Measurements from ENCODE around the gene CBX3. TPM values are rescaled to one million over a fixed set of nuclear protein-coding genes. Genes with fewer than 3 reads are reported as not detected.
A peak's percentile ranks its signal among the peaks of the same experiment; 100 is the strongest.

Gene CBX3
- total and polyA plus RNA-seq, 2 of the 13 experiments (the other 11 are each of a cell fraction or from before 2014, with no cell fraction given), result 53.9 to 249 TPM

DNA sequence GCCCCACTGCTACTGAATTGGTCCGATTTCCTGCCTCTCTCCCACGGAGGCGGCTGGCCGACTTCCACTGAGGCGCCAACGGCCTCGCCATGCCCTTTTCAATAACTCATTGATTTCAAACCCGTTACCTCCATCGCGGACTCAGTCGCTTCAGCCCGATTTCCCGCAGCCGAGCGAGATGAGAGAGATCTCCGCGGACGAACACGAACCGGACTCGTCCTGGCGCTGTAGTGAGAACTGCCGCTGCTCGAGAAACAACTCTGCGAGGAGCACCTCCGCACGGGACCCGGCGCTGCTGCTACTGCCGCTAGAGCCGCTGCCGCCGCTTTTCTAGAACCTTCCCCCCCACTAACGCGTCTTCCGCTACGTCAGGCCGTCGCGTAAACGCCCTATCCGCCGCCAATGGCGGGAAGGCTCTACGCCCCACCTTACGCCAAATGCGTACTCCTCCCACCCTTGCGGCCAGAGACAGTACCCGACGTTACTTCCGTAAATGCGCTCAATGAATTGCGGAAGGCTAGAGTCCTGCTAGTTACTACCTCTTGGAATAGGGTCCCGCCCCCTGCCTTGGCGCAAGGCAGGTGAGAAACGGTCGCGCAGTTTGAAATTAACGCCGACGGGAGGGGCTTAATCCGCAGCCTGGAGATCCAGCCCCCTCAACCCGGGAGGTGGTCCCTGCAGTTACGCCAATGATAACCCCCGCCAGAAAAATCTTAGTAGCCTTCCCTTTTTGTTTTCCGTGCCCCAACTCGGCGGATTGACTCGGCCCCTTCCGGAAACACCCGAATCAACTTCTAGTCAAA lies 900 bp upstream of the CBX3 start, which contains the start of gene HNRNPA2B1 (continued):
- TF ChIP-seq, protein P1, sequence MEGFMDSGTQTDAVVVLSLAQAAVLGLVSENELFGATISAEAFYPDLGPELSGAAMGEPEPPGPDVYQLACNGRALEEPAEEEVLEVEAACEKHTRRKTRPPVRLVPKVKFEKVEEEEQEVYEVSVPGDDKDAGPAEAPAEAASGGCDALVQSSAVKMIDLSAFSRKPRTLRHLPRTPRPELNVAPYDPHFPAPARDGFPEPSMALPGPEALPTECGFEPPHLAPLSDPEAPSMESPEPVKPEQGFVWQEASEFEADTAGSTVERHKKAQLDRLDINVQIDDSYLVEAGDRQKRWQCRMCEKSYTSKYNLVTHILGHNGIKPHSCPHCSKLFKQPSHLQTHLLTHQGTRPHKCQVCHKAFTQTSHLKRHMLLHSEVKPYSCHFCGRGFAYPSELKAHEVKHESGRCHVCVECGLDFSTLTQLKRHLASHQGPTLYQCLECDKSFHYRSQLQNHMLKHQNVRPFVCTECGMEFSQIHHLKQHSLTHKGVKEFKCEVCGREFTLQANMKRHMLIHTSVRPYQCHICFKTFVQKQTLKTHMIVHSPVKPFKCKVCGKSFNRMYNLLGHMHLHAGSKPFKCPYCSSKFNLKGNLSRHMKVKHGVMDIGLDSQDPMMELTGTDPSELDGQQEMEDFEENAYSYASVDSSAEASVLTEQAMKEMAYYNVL (CRISPR knock-in tag; IDR thresholded peaks at IDR 0.05; ENCODE audit: borderline replicate concordance), result 0 out of 2 replicates have a peak, but pooled peaks have one; percentile 54
- TF ChIP-seq MED13 (CRISPR knock-in tag; IDR thresholded peaks at IDR 0.05) (peak; percentile 67; the same call in 1 of the 2 replicates), MAZ (IDR thresholded peaks at IDR 0.05; ENCODE audit: borderline replicate concordance, low read depth, low read length) (0 out of 2 replicates have a peak, but pooled peaks have one; percentile 15), MAZ (CRISPR knock-in tag; IDR thresholded peaks at IDR 0.05; ENCODE audit: low read depth) (peak; percentile 76), NR2F2 (IDR thresholded peaks at IDR 0.05; ENCODE audit: borderline replicate concordance, low read depth) (no peak), TMF1 (CRISPR knock-in tag; IDR thresholded peaks at IDR 0.05; ENCODE audit: low read depth) (peak; percentile 81), ZNF256 (CRISPR knock-in tag; conservative IDR thresholded peaks at IDR 0.05) (peak; percentile 90; the same call in 1 of the 2 replicates), TBL1XR1 (IDR thresholded peaks at IDR 0.05; ENCODE audit: borderline replicate concordance, low read length, partially characterized antibody) (peak; percentile 66), BRCA1 (CRISPR knock-in tag; IDR thresholded peaks at IDR 0.05) (no peak), HOXD1 (CRISPR knock-in tag; IDR thresholded peaks at IDR 0.05) (peak; percentile 69; the same call in 1 of the 2 replicates), SMAD1 (CRISPR knock-in tag; IDR thresholded peaks at IDR 0.05; ENCODE audit: borderline replicate concordance, low read depth) (peak; percentile 40; the same call in 1 of the 2 replicates), DMAP1 (CRISPR knock-in tag; IDR thresholded peaks at IDR 0.05) (0 out of 2 replicates have a peak, but pooled peaks have one; percentile 49), ZFP36L2 (CRISPR knock-in tag; IDR thresholded peaks at IDR 0.05) (0 out of 2 replicates have a peak, but pooled peaks have one; percentile 39)
- TF ChIP-seq, protein P2, sequence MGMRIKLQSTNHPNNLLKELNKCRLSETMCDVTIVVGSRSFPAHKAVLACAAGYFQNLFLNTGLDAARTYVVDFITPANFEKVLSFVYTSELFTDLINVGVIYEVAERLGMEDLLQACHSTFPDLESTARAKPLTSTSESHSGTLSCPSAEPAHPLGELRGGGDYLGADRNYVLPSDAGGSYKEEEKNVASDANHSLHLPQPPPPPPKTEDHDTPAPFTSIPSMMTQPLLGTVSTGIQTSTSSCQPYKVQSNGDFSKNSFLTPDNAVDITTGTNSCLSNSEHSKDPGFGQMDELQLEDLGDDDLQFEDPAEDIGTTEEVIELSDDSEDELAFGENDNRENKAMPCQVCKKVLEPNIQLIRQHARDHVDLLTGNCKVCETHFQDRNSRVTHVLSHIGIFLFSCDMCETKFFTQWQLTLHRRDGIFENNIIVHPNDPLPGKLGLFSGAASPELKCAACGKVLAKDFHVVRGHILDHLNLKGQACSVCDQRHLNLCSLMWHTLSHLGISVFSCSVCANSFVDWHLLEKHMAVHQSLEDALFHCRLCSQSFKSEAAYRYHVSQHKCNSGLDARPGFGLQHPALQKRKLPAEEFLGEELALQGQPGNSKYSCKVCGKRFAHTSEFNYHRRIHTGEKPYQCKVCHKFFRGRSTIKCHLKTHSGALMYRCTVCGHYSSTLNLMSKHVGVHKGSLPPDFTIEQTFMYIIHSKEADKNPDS (CRISPR knock-in tag; IDR thresholded peaks at IDR 0.05), result no peak
- TF ChIP-seq, protein P3, sequence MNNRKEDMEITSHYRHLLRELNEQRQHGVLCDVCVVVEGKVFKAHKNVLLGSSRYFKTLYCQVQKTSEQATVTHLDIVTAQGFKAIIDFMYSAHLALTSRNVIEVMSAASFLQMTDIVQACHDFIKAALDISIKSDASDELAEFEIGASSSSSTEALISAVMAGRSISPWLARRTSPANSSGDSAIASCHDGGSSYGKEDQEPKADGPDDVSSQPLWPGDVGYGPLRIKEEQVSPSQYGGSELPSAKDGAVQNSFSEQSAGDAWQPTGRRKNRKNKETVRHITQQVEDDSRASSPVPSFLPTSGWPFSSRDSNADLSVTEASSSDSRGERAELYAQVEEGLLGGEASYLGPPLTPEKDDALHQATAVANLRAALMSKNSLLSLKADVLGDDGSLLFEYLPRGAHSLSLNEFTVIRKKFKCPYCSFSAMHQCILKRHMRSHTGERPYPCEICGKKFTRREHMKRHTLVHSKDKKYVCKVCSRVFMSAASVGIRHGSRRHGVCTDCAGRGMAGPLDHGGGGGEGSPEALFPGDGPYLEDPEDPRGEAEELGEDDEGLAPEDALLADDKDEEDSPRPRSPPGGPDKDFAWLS (CRISPR knock-in tag; IDR thresholded peaks at IDR 0.05; ENCODE audit: borderline replicate concordance), result no peak
- TF ChIP-seq, protein P4, sequence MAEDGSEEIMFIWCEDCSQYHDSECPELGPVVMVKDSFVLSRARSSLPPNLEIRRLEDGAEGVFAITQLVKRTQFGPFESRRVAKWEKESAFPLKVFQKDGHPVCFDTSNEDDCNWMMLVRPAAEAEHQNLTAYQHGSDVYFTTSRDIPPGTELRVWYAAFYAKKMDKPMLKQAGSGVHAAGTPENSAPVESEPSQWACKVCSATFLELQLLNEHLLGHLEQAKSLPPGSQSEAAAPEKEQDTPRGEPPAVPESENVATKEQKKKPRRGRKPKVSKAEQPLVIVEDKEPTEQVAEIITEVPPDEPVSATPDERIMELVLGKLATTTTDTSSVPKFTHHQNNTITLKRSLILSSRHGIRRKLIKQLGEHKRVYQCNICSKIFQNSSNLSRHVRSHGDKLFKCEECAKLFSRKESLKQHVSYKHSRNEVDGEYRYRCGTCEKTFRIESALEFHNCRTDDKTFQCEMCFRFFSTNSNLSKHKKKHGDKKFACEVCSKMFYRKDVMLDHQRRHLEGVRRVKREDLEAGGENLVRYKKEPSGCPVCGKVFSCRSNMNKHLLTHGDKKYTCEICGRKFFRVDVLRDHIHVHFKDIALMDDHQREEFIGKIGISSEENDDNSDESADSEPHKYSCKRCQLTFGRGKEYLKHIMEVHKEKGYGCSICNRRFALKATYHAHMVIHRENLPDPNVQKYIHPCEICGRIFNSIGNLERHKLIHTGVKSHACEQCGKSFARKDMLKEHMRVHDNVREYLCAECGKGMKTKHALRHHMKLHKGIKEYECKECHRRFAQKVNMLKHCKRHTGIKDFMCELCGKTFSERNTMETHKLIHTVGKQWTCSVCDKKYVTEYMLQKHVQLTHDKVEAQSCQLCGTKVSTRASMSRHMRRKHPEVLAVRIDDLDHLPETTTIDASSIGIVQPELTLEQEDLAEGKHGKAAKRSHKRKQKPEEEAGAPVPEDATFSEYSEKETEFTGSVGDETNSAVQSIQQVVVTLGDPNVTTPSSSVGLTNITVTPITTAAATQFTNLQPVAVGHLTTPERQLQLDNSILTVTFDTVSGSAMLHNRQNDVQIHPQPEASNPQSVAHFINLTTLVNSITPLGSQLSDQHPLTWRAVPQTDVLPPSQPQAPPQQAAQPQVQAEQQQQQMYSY (CRISPR knock-in tag; IDR thresholded peaks at IDR 0.05), result peak; percentile 48
- TF ChIP-seq, protein P5, sequence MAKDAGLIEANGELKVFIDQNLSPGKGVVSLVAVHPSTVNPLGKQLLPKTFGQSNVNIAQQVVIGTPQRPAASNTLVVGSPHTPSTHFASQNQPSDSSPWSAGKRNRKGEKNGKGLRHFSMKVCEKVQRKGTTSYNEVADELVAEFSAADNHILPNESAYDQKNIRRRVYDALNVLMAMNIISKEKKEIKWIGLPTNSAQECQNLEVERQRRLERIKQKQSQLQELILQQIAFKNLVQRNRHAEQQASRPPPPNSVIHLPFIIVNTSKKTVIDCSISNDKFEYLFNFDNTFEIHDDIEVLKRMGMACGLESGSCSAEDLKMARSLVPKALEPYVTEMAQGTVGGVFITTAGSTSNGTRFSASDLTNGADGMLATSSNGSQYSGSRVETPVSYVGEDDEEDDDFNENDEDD (CRISPR knock-in tag; IDR thresholded peaks at IDR 0.05; ENCODE audit: borderline replicate concordance), result peak; percentile 98

Data from HepG2 (cell line).